ENCODE results near the gene MAB21L4. TPM values are rescaled to one million over a fixed set of nuclear protein-coding genes. Genes with fewer than 3 reads are reported as not detected.

Gene MAB21L4
- total RNA-seq, 1 experiment from 2014 or later: 0.15 TPM

GRCh38 chr2:240922982-240923537 lies 27.1 kb upstream of the MAB21L4 start:
- TF ChIP-seq CTCF (conservative IDR thresholded peaks at IDR 0.05): no peak
- Histone ChIP-seq H3K18ac (ENCODE audit: insufficient read length, low read depth, low read length) (no peak overlapping the region), H3K23me2 (ENCODE audit: insufficient read length, low read depth, low read length, poor library complexity, severe bottlenecking) (no peaks in the 10 kb centered on the region), H2BK5ac (ENCODE audit: insufficient read length, low read length) (no peak overlapping the region), H2AFZ (ENCODE audit: low read length) (no peak overlapping the region), H3T11ph (ENCODE audit: low read length) (no peak overlapping the region), H2BK20ac (ENCODE audit: low read depth, low read length, poor library complexity, severe bottlenecking) (no peak overlapping the region), H2BK120ac (ENCODE audit: low read depth, low read length, poor library complexity, severe bottlenecking) (no peak overlapping the region), H3K23ac (ENCODE audit: insufficient read length, low read depth, low read length) (no peak overlapping the region), H3K14ac (ENCODE audit: insufficient read depth, low read length) (no peak overlapping the region), H4K8ac (replicated peaks; ENCODE audit: insufficient read length, low read depth, low read length) (no peak overlapping the region), H4K5ac (ENCODE audit: insufficient read length, low read depth, low read length) (no peak overlapping the region), H2AK5ac (ENCODE audit: insufficient read length, low read length) (no peak overlapping the region), H2BK15ac (ENCODE audit: low read depth, low read length) (no peak overlapping the region), H3K9ac (ENCODE audit: extremely low read depth, insufficient read length, low read length) (no peak overlapping the region), H3K9me3 (ENCODE audit: control insufficient read depth, low read depth, low read length) (no peaks in the 10 kb centered on the region), H3K27ac (ENCODE audit: insufficient read length, low read depth, low read length) (no peak overlapping the region), H4K20me1 (ENCODE audit: control insufficient read depth, insufficient read depth, insufficient read length) (no peaks in the 10 kb centered on the region), H3K56ac (ENCODE audit: insufficient read length, low read depth, low read length) (no peak overlapping the region), H3K27me3 (ENCODE audit: insufficient read depth, low read length) (no peaks in the 10 kb centered on the region), H3K4me1 (ENCODE audit: insufficient read depth, low read length) (no peaks in the 10 kb centered on the region), H2BK12ac (ENCODE audit: insufficient read length, low read depth, low read length) (no peak overlapping the region), H3K4ac (ENCODE audit: low read depth, low read length) (no peak overlapping the region), H3K4me2 (ENCODE audit: insufficient read depth, insufficient read length, low read length) (no peak overlapping the region), H4K91ac (ENCODE audit: insufficient read length, low read depth, low read length) (no peak overlapping the region), H3K79me1 (ENCODE audit: insufficient read depth, low read depth, low read length, poor library complexity, severe bottlenecking) (no peaks in the 10 kb centered on the region), H3K79me2 (ENCODE audit: insufficient read depth, low read length) (no peaks in the 10 kb centered on the region)
- Mint-ChIP-seq H3K36me3 (ENCODE audit: insufficient read depth in 1 of 3, low read depth in 3 of 3) (no peaks in the 10 kb centered on the region), H3K4me3 (no peak overlapping the region), H3K27me3 (ENCODE audit: low read depth) (no peaks in the 10 kb centered on the region; the same call in 1 of the 2 replicates), H3K4me1 (no peaks in the 10 kb centered on the region; a peak in 1 of 4 replicates), H3K9me3 (no peaks in the 10 kb centered on the region), H3K27ac (no peak overlapping the region)
- WGBS (ENCODE audit: extremely low coverage, insufficient read length, low lambda C conversion rate): no CpG with 5 or more reads among the region's 15 CpGs
- DNase-seq: peak; percentile 19

All from H9 (cell line).